Stimulated activated naive CD8-positive, alpha-beta T cell treated with anti-CD3 and anti-CD28 coated beads, Interleukin-15, Interleukin-2, amounts not matched to agents 100 U/mL and 50 U/mL, for 24 hours (primary cell): Measurements from ENCODE around the gene ADAMTS12.

Experiments used
- ATAC-seq: fragments of 150-1000 bp; cut with Tn5 transposase; one replicate; pipeline ENCODE4 v1.10.0; 2021
- DNase-seq: peaks from one replicate; pipeline ENCODE4 v3.0.0; 2021

The ADAMTS12 gene

GRCh38 chr5:33758737-33759136 lies 133.1 kb downstream of the ADAMTS12 start:
- ATAC-seq, result no peak
- no peak for DNase-seq

- ATAC-seq, result no peak
- no peak for DNase-seq
Measured at GRCh38 chr5:33756491-33756890, 135.3 kb downstream of the ADAMTS12 start.

- no peak for ATAC-seq
- DNase-seq, result no peak
Measured at GRCh38 chr5:33755231-33755630, 136.6 kb downstream of the ADAMTS12 start.

- no peak for ATAC-seq
- no peak for DNase-seq
Measured at GRCh38 chr5:33753704-33754103, 138.1 kb downstream of the ADAMTS12 start.

- no peak for DNase-seq
- ATAC-seq, result no peak
Measured at GRCh38 chr5:33748754-33749153, 143.0 kb downstream of the ADAMTS12 start.

GRCh38 chr5:33745101-33745770 lies 146.6 kb downstream of the ADAMTS12 start:
- ATAC-seq (no peak), DNase-seq (no peak)

- DNase-seq (no peak), ATAC-seq (no peak)
Measured at GRCh38 chr5:33743099-33743498, 148.7 kb downstream of the ADAMTS12 start.

- no peak for DNase-seq
- ATAC-seq, result no peak
Measured at GRCh38 chr5:33742181-33742580, 149.6 kb downstream of the ADAMTS12 start.

- DNase-seq, result no peak
- no peak for ATAC-seq
Measured at GRCh38 chr5:33738967-33739366, 152.8 kb downstream of the ADAMTS12 start.

GRCh38 chr5:33738097-33738496 lies 153.7 kb downstream of the ADAMTS12 start:
- no peak for ATAC-seq
- no peak for DNase-seq

- no peak for ATAC-seq
- no peak for DNase-seq
Measured at GRCh38 chr5:33737697-33738096, 154.1 kb downstream of the ADAMTS12 start.

GRCh38 chr5:33737284-33737683 lies 154.5 kb downstream of the ADAMTS12 start:
- DNase-seq, result no peak
- no peak for ATAC-seq

- DNase-seq (no peak), ATAC-seq (no peak)
Measured at GRCh38 chr5:33736510-33736909, 155.3 kb downstream of the ADAMTS12 start.

GRCh38 chr5:33735072-33735471 lies 156.7 kb downstream of the ADAMTS12 start:
- DNase-seq, result no peak
- no peak for ATAC-seq

- DNase-seq, result no peak
- no peak for ATAC-seq
Measured at GRCh38 chr5:33734537-33734936, 157.3 kb downstream of the ADAMTS12 start.

- no peak for DNase-seq
- no peak for ATAC-seq
Measured at GRCh38 chr5:33733225-33733624, 158.6 kb downstream of the ADAMTS12 start.

- DNase-seq (no peak), ATAC-seq (no peak)
Measured at GRCh38 chr5:33726422-33727165, 165.2 kb downstream of the ADAMTS12 start.

- DNase-seq (no peak), ATAC-seq (no peak)
Measured at GRCh38 chr5:33725806-33726205, 166.0 kb downstream of the ADAMTS12 start.

- DNase-seq, result no peak
Measured at GRCh38 chr5:33721491-33722200, 170.1 kb downstream of the ADAMTS12 start.

GRCh38 chr5:33720176-33720575 lies 171.6 kb downstream of the ADAMTS12 start:
- DNase-seq (no peak), ATAC-seq (no peak)

More at GRCh38 chr5:33721491-33722200, 170.1 kb downstream of the ADAMTS12 start:
- ATAC-seq, result no peak

- ATAC-seq, result no peak
Measured at GRCh38 chr5:33719769-33720168, 172.0 kb downstream of the ADAMTS12 start.

GRCh38 chr5:33715661-33716060 lies 176.1 kb downstream of the ADAMTS12 start:
- no peak for DNase-seq

More at GRCh38 chr5:33719769-33720168, 172.0 kb downstream of the ADAMTS12 start:
- DNase-seq, result no peak

GRCh38 chr5:33713136-33713765 lies 178.5 kb downstream of the ADAMTS12 start:
- ATAC-seq, result no peak

More at GRCh38 chr5:33715661-33716060, 176.1 kb downstream of the ADAMTS12 start:
- ATAC-seq, result no peak

More at GRCh38 chr5:33713136-33713765, 178.5 kb downstream of the ADAMTS12 start:
- no peak for DNase-seq
